ENCODE measurements around the gene DDIT4.

- no peak for TF ChIP-seq CTCF (IDR thresholded peaks at IDR 0.05)
- TF ChIP-seq REST (IDR thresholded peaks at IDR 0.05; ENCODE audit: insufficient read depth in 1 of 2, low read depth in 2 of 2, low read length in 1 of 2): no peak
Observed at GRCh38 chr10:72316386-72316700, 42.6 kb downstream of the DDIT4 start.
